B cell (primary cell): ENCODE results near the gene HAVCR2. TPM values are rescaled to one million over a fixed set of nuclear protein-coding genes. Genes with fewer than 3 reads are reported as not detected.

Experiments
- ATAC-seq: fragments of 200-7000 bp; cut with Tn5 transposase; one replicate; pipeline ENCODE4 v1.10.0; 2021; ENCODE audit warnings: low read depth, mild to moderate bottlenecking, moderate number of reproducible peaks, moderate library complexity
- CTCF ChIA-PET: fragments of 350-600 bp; sonication (Branson Sonifier 250); formaldehyde crosslinking; loops from one replicate; lab custom pipeline; 2021; ENCODE audit warnings: antibody characterized with exemption, inconsistent platforms; lab: Charles Lee
- POLR2A ChIA-PET: fragments of 350-600 bp; sonication (Branson Sonifier 250); formaldehyde crosslinking; loops from one replicate; lab custom pipeline; 2021; ENCODE audit warnings: antibody characterized with exemption; lab: Charles Lee
- DNase-seq: peaks from one replicate; pipeline ENCODE4 v3.0.0; 2013
- H2AFZ ChIP-seq: 2 replicates; pipeline ENCODE4 v1.6.1; 2012; ENCODE audit warnings: mild to moderate bottlenecking, low read depth, low read length; ENCODE audit not compliant: insufficient read depth, poor library complexity, severe bottlenecking
- H3K27ac ChIP-seq, 2 donors: 1 replicate in 1 of 2; 2 replicates in 1 of 2; pipeline ENCODE4 v1.5.1; 2012 to 2013; ENCODE audit warnings: low read length in 2 of 2, mild to moderate bottlenecking in 2 of 2, moderate library complexity in 1 of 2
- H3K27me3 ChIP-seq, 4 experiments: fragments of 200-600 bp in 1 of 4; sonication (generic) in 1 of 4; replicated peaks in 1 of 4; 1 replicate in 2 of 4; 2 replicates in 2 of 4; pipeline versions ENCODE4 v1.6.1 to v1.7.0; 2013 to 2016; ENCODE audit warnings: low read length in 3 of 4, mild to moderate bottlenecking in 2 of 4, mixed read lengths in 1 of 4, moderate library complexity in 1 of 4; ENCODE audit not compliant: insufficient read depth in 4 of 4, control insufficient read depth in 3 of 4; ENCODE audit errors: control extremely low read depth in 1 of 4
- H3K36me3 ChIP-seq, 2 experiments: replicated peaks in 1 of 2; 1 replicate in 1 of 2; 2 replicates in 1 of 2; pipeline versions ENCODE4 v1.6.1 to v1.7.1; 2013; ENCODE audit warnings: low read length in 1 of 2; ENCODE audit not compliant: insufficient read depth in 2 of 2, control insufficient read depth in 1 of 2; ENCODE audit errors: control extremely low read depth in 1 of 2, extremely low read depth in 1 of 2
- H3K4me1 ChIP-seq, 2 donors: fragments of 200-600 bp in 1 of 2; sonication (generic) in 1 of 2; 1 replicate in 1 of 2; 2 replicates in 1 of 2; pipeline versions ENCODE4 v1.5.1 to v1.6.1; 2013 to 2017; ENCODE audit warnings: low read length in 2 of 2; ENCODE audit not compliant: control insufficient read depth in 2 of 2, insufficient read depth in 2 of 2
- H3K4me2 ChIP-seq: replicated peaks from 2 replicates; pipeline ENCODE3; 2012; ENCODE audit warnings: mild to moderate bottlenecking, low read depth, low read length; ENCODE audit not compliant: poor library complexity, severe bottlenecking
- H3K4me3 ChIP-seq, 5 experiments: fragments of 200-600 bp in 1 of 5; sonication (generic) in 1 of 5; 1 replicate in 3 of 5; 2 replicates in 2 of 5; pipeline versions ENCODE4 v1.5.1 to v1.7.0; 2011 to 2016; ENCODE audit warnings: low read length in 4 of 5, mild to moderate bottlenecking in 4 of 5, low read depth in 2 of 5, control low read depth in 1 of 5, moderate library complexity in 1 of 5; ENCODE audit not compliant: insufficient read depth in 1 of 5; ENCODE audit errors: control extremely low read depth in 1 of 5, extremely low read depth in 1 of 5
- H3K79me2 ChIP-seq: fragments of 200-600 bp; sonication (generic); one replicate; pipeline ENCODE4 v1.6.0; 2016; ENCODE audit warnings: low read length; ENCODE audit not compliant: control insufficient read depth, insufficient read depth
- H3K9ac ChIP-seq: fragments of 200-600 bp; sonication (generic); 2 replicates; pipeline ENCODE4 v1.6.1; 2017; ENCODE audit warnings: mild to moderate bottlenecking, low read length, moderate library complexity
- H3K9me3 ChIP-seq, 3 donors: one replicate each; pipeline versions ENCODE4 v1.6.1 to v1.7.1; 2013; ENCODE audit warnings: low read length in 2 of 3; ENCODE audit not compliant: control insufficient read depth in 2 of 3, insufficient read depth in 1 of 3; ENCODE audit errors: control extremely low read depth in 1 of 3
- H4K20me1 ChIP-seq: 2 replicates; pipeline ENCODE4 v1.6.0; 2012; ENCODE audit warnings: mild to moderate bottlenecking, low read length; ENCODE audit not compliant: insufficient read depth, control insufficient read depth, poor library complexity, severe bottlenecking
- H3K27ac Mint-ChIP-seq: one replicate; pipeline ENCODE4 v1.8.0; 2021; ENCODE audit warnings: mixed read lengths
- H3K27me3 Mint-ChIP-seq: one replicate; pipeline ENCODE4 v1.8.0; 2021; ENCODE audit warnings: mixed read lengths
- H3K4me1 Mint-ChIP-seq: one replicate; pipeline ENCODE4 v1.8.0; 2021; ENCODE audit warnings: mixed read lengths
- H3K4me3 Mint-ChIP-seq: one replicate; pipeline ENCODE4 v1.8.0; 2021; ENCODE audit warnings: mixed read lengths
- H3K9me3 Mint-ChIP-seq: one replicate; pipeline ENCODE4 v1.8.0; 2022; ENCODE audit warnings: mixed read lengths; ENCODE audit not compliant: insufficient read depth
- EZH2 ChIP-seq: IDR thresholded peaks from 2 replicates; pipeline ENCODE4 v1.6.1; 2012; ENCODE audit warnings: borderline replicate concordance, low read depth, mild to moderate bottlenecking, moderate library complexity, low read length; ENCODE audit not compliant: insufficient read depth, poor library complexity, severe bottlenecking
- WGBS: methylation state at CpG from one replicate; pipeline ENCODE4 v1.1.5; 2013; ENCODE audit warnings: missing lambda C conversion rate; ENCODE audit not compliant: insufficient coverage; 5-methylcytosine and 5-hydroxymethylcytosine counted together
- intact Hi-C: fragments of 100-400 bp; cut with micrococcal nuclease; formaldehyde crosslinking; loops from one replicate; pipeline ENCODE4 v1.10.0; 2022
- polyA plus RNA-seq: library from polyadenylated mRNA; depleted of rRNA; stranded (reverse); fragments of >200 nt; gene quantifications from 2 replicates; pipeline ENCODE4 v1.2.3, GENCODE V29; 2012
- total RNA-seq, 2 donors: library from RNA; stranded (reverse); fragments of 120-200 nt in 1 of 2; gene quantifications; 1 replicate in 1 of 2; 2 replicates in 1 of 2; pipeline versions ENCODE4 v1.2.3 to v1.2.4, GENCODE V29; 2013 to 2022
- TF ChIP-seq, protein P1 (sequence below): fragments of 200-600 bp; IDR thresholded peaks from one replicate; pipeline ENCODE4 v1.8.0; 2022; ENCODE audit warnings: antibody characterized with exemption, mild to moderate bottlenecking

Gene HAVCR2
- total and polyA plus RNA-seq, 2 donors (not counting 1 experiment from before 2014, with no cell fraction given): 0.64 to 2.3 TPM

DNA sequence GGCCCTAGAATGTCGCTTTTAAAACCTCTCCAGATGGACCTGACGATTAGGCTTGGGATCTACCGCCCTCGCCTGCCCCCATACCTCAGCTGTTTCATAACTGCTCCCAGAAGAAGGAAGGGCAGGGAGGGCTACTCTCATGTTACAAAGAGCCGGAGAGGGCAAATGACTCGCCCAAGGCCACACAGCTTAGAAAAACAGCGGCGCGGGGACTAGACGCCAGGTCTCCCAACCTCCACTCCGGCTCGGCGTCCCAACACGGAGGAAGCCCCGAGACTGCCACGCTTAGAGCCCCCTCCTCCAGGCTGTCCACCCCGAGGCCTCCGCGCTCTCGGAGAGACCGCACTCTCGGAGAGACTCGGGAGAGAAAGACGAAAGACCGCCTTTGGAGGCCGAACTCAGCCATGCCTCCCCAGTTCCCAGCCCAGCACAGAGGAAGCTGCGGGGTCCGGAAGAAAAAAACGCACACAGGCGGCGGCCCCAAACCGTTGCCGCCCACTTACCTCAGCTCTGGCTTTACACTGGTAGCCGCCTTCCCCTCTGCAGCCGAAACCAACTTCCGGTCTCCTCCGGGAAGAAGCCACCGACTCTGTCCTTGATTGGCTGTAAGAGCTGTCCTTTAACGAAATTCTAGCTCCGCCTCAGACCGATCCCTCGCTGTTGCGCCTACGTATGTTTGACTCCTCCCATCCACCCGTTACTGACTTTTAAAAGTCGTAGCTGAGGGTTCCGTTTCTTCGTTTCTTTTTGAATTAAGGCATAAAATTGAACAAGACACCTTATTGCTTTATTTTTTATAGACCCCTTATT, 33.7 kb upstream of the HAVCR2 start, which contains the start of gene MED7:
Gene MED7 (minus strand): TSS at position 549 of the 810 bp plus-strand sequence. CDS start 3,434 bp downstream, outside the sequence.
- intact Hi-C loops: loop anchor here (1.0 to 10.0 kb wide), 3 partner anchors 129 to 738 kb away; partner anchors contain the start of gene THG1L
- 0% methylated on average over 39 of the region's 48 CpGs for WGBS

More for the DNA sequence above, 33.7 kb upstream of the HAVCR2 start, which contains the start of gene MED7:
- Mint-ChIP-seq H3K27ac (peak within 1 kb of the TSS; percentile 99), H3K27me3 (no peaks in the 10 kb centered on the region), H3K4me3 (peak within 1 kb of the TSS; percentile 99), H3K9me3 (no peaks in the 10 kb centered on the region), H3K4me1 (peaks cover 28% of the 10 kb centered on the region)
- H3K4me1 ChIP-seq: peaks cover 15 to 18% of the 10 kb centered on the region in 2 donors
- H3K27ac ChIP-seq: peak within 1 kb of the TSS; percentile 95 to 96
- ATAC-seq (peak; percentile 96), DNase-seq (peak; percentile 98)
- ChIA-PET POLR2A (interaction anchor here (0.5 to 2.3 kb wide), 8 partner anchors 41 to 768 kb away, joined by 3 to 13 read pairs (median 4); no protein-coding TSS in a partner anchor), CTCF (interaction anchor here (0.9 to 1.6 kb wide), 5 partner anchors 11 to 170 kb away, joined by 3 to 5 read pairs (median 4); partner anchors contain the start of gene HAVCR2)
- no peaks in the 10 kb centered on the region for H3K9me3 ChIP-seq
- H4K20me1 ChIP-seq: no peaks in the 10 kb centered on the region
- peaks cover 26% of the 10 kb centered on the region for H3K79me2 ChIP-seq
- H2AFZ ChIP-seq: peak within 1 kb of the TSS; percentile 91
- H3K36me3 ChIP-seq: peaks cover 0 to 16% of the 10 kb centered on the region in 2 experiments
- H3K27me3 ChIP-seq: no peaks in the 10 kb centered on the region
- peak within 1 kb of the TSS; percentile 98 for H3K9ac ChIP-seq
- H3K4me3 ChIP-seq: peak within 1 kb of the TSS; percentile 76 to 99 (median 97)
- peak within 1 kb of the TSS; percentile 82 for H3K4me2 ChIP-seq
- no peak for TF ChIP-seq EZH2
- TF ChIP-seq, protein P1, sequence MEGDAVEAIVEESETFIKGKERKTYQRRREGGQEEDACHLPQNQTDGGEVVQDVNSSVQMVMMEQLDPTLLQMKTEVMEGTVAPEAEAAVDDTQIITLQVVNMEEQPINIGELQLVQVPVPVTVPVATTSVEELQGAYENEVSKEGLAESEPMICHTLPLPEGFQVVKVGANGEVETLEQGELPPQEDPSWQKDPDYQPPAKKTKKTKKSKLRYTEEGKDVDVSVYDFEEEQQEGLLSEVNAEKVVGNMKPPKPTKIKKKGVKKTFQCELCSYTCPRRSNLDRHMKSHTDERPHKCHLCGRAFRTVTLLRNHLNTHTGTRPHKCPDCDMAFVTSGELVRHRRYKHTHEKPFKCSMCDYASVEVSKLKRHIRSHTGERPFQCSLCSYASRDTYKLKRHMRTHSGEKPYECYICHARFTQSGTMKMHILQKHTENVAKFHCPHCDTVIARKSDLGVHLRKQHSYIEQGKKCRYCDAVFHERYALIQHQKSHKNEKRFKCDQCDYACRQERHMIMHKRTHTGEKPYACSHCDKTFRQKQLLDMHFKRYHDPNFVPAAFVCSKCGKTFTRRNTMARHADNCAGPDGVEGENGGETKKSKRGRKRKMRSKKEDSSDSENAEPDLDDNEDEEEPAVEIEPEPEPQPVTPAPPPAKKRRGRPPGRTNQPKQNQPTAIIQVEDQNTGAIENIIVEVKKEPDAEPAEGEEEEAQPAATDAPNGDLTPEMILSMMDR: no peak
